ENCODE measurements around the gene SERPINB7.

SERPINB7 gene

GRCh38 chr18:63850020-63850419 lies 74.8 kb downstream of the SERPINB7 start:
- Mint-ChIP-seq H3K36me3 (ENCODE audit: low read depth) (no peaks in the 10 kb centered on the region), H3K9me3 (no peaks in the 10 kb centered on the region), H3K4me1 (ENCODE audit: low read depth) (no peaks in the 10 kb centered on the region), H3K4me3 (no peak overlapping the region), H3K27ac (no peak overlapping the region), H3K27me3 (peaks cover 10% of the 10 kb centered on the region)

GRCh38 chr18:63850636-63851035 lies 75.4 kb downstream of the SERPINB7 start:
- H3K4me1 Mint-ChIP-seq (ENCODE audit: low read depth): no peaks in the 10 kb centered on the region
- H3K27ac Mint-ChIP-seq: no peak overlapping the region
- no peaks in the 10 kb centered on the region for H3K36me3 Mint-ChIP-seq (ENCODE audit: low read depth)
- no peak overlapping the region for H3K4me3 Mint-ChIP-seq
- H3K27me3 Mint-ChIP-seq: peaks cover 7% of the 10 kb centered on the region
- H3K9me3 Mint-ChIP-seq: no peaks in the 10 kb centered on the region
